OCI-LY7 (cell line): Measurements from ENCODE around the gene TXNDC2.

Source experiments
- CTCF ChIP-seq: fragments of 200-600 bp; sonication (generic); conservative IDR thresholded peaks from 2 replicates; pipeline ENCODE4 v1.5.1; 2014; ENCODE audit warnings: mild to moderate bottlenecking, antibody characterized with exemption, low read length, moderate library complexity, mixed read lengths
- EZH2phosphoT487 ChIP-seq: fragments of 200-600 bp; sonication (generic); IDR thresholded peaks from 2 replicates; pipeline ENCODE4 v1.6.1; 2018; ENCODE audit warnings: low read depth, borderline replicate concordance, mild to moderate bottlenecking, mixed run types, antibody characterized with exemption, low read length, moderate library complexity, mixed read lengths

GRCh38 chr18:9865764-9866490 lies 19.8 kb upstream of the TXNDC2 start:
- TF ChIP-seq CTCF (no peak), EZH2phosphoT487 (no peak)
